HepG2 (cell line): ENCODE results near the gene GDA.

ENCODE experiments used
- CTCF ChIP-seq: sonication (generic); formaldehyde crosslinking; IDR thresholded peaks from 2 replicates; pipeline ENCODE4 v1.5.0; 2020; ENCODE audit warnings: mild to moderate bottlenecking, missing genetic modification reagents, moderate library complexity
- PBX3 ChIP-seq: sonication (generic); formaldehyde crosslinking; IDR thresholded peaks from 2 replicates; pipeline ENCODE4 v1.8.1; 2023; ENCODE audit warnings: missing genetic modification reagents, inconsistent platforms, borderline replicate concordance
- SOX13 ChIP-seq, 3 experiments: fragments of 450-650 bp in 1 of 3; sonication (generic) in 1 of 3; formaldehyde crosslinking in 1 of 3; IDR thresholded peaks in 2 of 3; conservative IDR thresholded peaks in 1 of 3; 2 replicates each; pipeline versions ENCODE4 v1.5.0 to v1.6.1; 2016 to 2020; ENCODE audit warnings: antibody characterized with exemption in 1 of 3, mild to moderate bottlenecking in 1 of 3, missing compliant biosample characterization in 1 of 3, missing genetic modification reagents in 1 of 3, moderate library complexity in 1 of 3
- ZNF205 ChIP-seq: IDR thresholded peaks from 2 replicates; pipeline ENCODE4 v1.6.1; 2018; ENCODE audit warnings: missing biosample characterization, missing genetic modification reagents
- ZNF781 ChIP-seq: sonication (generic); formaldehyde crosslinking; IDR thresholded peaks from 2 replicates; pipeline ENCODE4 v1.5.1; 2020; ENCODE audit warnings: borderline replicate concordance, mild to moderate bottlenecking, missing genetic modification reagents; ENCODE audit errors: not compliant biosample characterization
- TF ChIP-seq, protein P1 (sequence below): sonication (generic); formaldehyde crosslinking; IDR thresholded peaks from 2 replicates; pipeline ENCODE4 v1.8.1; 2022; ENCODE audit warnings: low read depth, mild to moderate bottlenecking, missing genetic modification reagents

GRCh38 chr9:72255569-72255968, 106.3 kb downstream of the GDA start:
- TF ChIP-seq ZNF781 (no peak), CTCF (CRISPR knock-in tag) (no peak), PBX3 (CRISPR knock-in tag) (no peak), ZNF205 (CRISPR knock-in tag) (no peak), SOX13 (IDR thresholded peaks at IDR 0.05) (no peak), SOX13 (CRISPR knock-in tag; conservative IDR thresholded peaks at IDR 0.05 in 1 of 2, IDR thresholded peaks at IDR 0.05 in 1 of 2) (no peak)
- TF ChIP-seq, protein P1, sequence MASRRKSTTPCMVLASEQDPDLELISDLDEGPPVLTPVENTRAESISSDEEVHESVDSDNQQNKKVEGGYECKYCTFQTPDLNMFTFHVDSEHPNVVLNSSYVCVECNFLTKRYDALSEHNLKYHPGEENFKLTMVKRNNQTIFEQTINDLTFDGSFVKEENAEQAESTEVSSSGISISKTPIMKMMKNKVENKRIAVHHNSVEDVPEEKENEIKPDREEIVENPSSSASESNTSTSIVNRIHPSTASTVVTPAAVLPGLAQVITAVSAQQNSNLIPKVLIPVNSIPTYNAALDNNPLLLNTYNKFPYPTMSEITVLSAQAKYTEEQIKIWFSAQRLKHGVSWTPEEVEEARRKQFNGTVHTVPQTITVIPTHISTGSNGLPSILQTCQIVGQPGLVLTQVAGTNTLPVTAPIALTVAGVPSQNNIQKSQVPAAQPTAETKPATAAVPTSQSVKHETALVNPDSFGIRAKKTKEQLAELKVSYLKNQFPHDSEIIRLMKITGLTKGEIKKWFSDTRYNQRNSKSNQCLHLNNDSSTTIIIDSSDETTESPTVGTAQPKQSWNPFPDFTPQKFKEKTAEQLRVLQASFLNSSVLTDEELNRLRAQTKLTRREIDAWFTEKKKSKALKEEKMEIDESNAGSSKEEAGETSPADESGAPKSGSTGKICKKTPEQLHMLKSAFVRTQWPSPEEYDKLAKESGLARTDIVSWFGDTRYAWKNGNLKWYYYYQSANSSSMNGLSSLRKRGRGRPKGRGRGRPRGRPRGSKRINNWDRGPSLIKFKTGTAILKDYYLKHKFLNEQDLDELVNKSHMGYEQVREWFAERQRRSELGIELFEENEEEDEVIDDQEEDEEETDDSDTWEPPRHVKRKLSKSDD (CRISPR knock-in tag), result no peak
